Prostate gland (tissue), 2 donors: Measurements from ENCODE around the gene FAM184A.

Source experiments
- POLR2A ChIP-seq: fragments of 450-650 bp; IDR thresholded peaks from one replicate; pipeline ENCODE4 v1.6.1; 2016; ENCODE audit warnings: antibody characterized with exemption, mild to moderate bottlenecking
- POLR2AphosphoS5 ChIP-seq: sonication (generic); formaldehyde crosslinking; IDR thresholded peaks from one replicate; pipeline ENCODE4 v1.6.1; 2017; ENCODE audit warnings: antibody characterized with exemption
- TF ChIP-seq, protein P1 (sequence below), 4 experiments: fragments of 200-600 bp in 2 of 4; fragments of 450-650 bp in 2 of 4; sonication (generic) in 2 of 4; IDR thresholded peaks; 1 replicate in 3 of 4; 2 replicates in 1 of 4; pipeline ENCODE4 v1.5.1; 2016 to 2019; ENCODE audit warnings: antibody characterized with exemption in 4 of 4, mild to moderate bottlenecking in 2 of 4, moderate library complexity in 2 of 4

DNA sequence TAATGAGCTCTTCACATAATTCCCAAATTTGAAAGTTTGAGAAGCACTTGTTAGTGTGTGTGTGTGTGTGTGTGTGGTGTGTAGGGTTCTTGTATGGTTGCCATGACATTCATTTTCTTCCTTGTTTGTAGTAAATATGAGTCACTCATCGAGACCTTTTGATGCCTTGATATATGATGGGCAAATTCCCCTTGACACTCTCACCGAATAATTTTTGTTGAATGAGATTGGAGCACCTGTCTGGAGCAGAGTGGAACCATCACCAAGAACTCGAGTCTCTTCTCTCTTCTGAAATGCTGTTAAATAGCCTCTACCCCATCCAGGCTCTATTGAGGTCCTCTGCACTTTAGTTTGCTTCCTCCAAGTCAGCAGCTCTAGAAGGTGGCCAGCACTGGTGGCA lies 29.6 kb upstream of the FAM184A start:
- TF ChIP-seq POLR2A (no peak), POLR2AphosphoS5 (no peak)
- TF ChIP-seq, protein P1, sequence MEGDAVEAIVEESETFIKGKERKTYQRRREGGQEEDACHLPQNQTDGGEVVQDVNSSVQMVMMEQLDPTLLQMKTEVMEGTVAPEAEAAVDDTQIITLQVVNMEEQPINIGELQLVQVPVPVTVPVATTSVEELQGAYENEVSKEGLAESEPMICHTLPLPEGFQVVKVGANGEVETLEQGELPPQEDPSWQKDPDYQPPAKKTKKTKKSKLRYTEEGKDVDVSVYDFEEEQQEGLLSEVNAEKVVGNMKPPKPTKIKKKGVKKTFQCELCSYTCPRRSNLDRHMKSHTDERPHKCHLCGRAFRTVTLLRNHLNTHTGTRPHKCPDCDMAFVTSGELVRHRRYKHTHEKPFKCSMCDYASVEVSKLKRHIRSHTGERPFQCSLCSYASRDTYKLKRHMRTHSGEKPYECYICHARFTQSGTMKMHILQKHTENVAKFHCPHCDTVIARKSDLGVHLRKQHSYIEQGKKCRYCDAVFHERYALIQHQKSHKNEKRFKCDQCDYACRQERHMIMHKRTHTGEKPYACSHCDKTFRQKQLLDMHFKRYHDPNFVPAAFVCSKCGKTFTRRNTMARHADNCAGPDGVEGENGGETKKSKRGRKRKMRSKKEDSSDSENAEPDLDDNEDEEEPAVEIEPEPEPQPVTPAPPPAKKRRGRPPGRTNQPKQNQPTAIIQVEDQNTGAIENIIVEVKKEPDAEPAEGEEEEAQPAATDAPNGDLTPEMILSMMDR (IDR thresholded peaks at IDR 0.05) = no peak
